Activated CD4-positive, CD25-positive, alpha-beta regulatory T cell treated with anti-CD3 and anti-CD28 coated beads, Interleukin-2, amount 50 U/mL, for 16 hours (primary cell): Measurements from ENCODE around the gene MYBPHL.
A peak's percentile ranks its signal among the peaks of the same experiment; 100 is the strongest.

Experiments
- DNase-seq: peaks from one replicate; pipeline ENCODE4 v3.0.0-alpha.2; 2020; ENCODE audit warnings: low read depth, low spot score

Gene MYBPHL

DNA sequence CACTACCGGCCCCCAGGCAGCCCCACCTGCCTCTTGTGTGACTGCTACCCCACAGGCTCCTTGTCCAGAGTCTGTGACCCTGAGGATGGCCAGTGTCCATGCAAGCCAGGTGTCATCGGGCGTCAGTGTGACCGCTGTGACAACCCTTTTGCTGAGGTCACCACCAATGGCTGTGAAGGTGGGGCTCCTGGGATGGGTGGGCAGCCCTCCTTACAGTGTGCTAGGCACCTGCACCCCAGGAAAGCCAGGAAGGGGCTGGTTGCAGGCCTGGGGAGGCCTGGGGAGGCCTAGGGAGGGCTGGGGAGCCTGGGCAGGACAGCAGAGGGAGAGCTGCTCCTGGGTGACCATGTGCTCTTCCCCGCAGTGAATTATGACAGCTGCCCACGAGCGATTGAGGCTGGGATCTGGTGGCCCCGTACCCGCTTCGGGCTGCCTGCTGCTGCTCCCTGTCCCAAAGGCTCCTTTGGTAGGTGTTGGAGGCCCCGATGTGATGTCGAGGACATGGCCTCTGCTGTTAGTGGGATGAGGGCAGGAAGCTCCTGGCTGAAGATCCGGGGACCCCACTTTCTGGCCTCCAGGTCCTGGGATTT, 41.0 kb downstream of the MYBPHL start:
- DNase-seq: no peak

GRCh38 chr1:109265016-109265415, 41.8 kb downstream of the MYBPHL start:
- DNase-seq: no peak

GRCh38 chr1:109264379-109264755, 42.4 kb downstream of the MYBPHL start:
- DNase-seq: no peak

DNA sequence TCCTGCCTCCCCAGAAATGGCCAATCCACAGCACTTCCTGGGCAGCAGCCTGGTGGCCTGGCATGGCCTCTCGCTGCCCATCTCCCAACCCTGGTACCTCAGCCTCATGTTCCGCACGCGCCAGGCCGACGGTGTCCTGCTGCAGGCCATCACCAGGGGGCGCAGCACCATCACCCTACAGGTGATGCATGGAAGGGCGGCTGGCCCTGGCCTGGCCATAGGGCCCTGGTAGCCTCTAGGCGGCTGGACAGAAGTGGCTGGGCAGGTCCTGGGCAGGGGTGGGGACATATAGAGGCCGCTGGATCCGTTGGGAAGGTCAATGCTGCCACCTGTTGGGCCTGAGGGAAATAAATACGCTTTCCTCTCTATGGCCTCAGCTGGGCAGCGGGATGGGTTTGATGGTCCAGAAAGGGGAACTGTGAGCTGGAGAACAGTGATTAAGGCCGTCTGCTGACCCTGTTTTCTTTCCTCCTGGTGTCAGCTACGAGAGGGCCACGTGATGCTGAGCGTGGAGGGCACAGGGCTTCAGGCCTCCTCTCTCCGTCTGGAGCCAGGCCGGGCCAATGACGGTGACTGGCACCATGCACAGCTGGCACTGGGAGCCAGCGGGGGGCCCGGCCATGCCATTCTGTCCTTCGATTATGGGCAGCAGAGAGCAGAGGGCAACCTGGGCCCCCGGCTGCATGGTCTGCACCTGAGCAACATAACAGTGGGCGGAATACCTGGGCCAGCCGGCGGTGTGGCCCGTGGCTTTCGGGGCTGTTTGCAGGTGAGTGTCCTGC, 43.0 kb downstream of the MYBPHL start:
- peak; percentile 54 for DNase-seq

GRCh38 chr1:109263234-109263596, 43.6 kb downstream of the MYBPHL start:
- no peak for DNase-seq

- DNase-seq: no peak
Measured at GRCh38 chr1:109262231-109263055, 44.4 kb downstream of the MYBPHL start.

DNA sequence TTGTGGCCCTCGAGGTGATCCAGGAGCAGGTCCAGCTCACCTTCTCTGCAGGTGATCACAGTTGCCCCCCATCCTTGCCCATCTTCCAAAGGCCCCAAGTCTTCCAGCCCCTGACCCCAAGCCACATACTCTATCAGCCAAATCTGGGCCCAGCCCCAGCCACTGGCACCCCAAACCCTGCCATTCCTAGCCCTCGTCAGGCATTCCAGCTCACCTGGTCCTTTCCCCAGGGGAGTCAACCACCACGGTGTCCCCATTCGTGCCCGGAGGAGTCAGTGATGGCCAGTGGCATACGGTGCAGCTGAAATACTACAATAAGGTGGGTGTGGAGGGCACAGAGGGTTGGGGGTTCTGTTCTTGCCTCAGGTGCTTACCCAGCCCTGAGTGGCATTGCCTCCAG, 45.2 kb downstream of the MYBPHL start:
- no peak for DNase-seq

- no peak for DNase-seq
Measured at GRCh38 chr1:109261006-109261405, 45.8 kb downstream of the MYBPHL start.

DNA sequence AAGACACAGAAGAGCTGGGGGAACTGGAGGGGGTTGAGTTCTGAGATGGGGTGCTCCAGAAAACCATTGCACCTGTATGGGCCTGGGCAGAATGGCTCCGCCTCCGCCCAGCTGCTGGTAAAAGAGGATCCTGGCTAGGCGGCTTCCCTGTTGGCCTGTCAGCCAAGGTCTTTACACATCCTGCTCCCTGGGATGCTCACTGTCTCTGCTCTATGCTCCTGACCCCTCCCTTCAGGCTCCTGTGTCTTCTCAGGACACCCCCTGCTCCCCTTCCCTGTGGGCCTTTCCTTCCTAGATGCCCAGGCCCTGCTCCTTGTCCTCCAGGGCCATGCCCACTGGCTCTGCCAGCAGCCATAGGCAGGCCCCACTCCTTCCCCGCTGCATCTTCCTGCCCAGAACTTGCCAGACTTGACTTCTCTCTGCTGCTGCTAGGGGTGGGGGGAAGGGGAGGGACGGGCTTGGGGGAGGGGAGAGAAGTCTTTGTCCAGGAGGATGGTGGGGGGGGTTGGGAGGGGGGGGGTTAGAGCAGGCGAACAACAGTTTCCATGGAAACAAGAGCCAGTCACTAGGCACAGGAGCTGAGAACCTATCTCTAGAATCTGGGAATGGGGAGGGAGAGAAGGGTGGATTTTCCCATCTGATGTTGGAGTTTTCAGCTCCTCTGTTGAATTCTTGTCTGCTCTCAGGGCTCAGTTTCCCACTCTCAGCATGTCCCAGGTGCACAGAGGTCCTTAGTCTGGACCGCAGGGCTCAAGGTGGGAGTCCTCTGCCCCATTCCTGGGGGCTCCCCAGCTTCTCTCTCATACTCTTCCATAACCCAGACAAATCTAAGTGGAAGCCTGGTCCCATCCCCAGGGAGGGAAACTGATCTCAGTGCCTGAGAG, 46.9 kb downstream of the MYBPHL start:
- DNase-seq: no peak

GRCh38 chr1:109258481-109259466, 48.0 kb downstream of the MYBPHL start:
- DNase-seq: no peak

DNA sequence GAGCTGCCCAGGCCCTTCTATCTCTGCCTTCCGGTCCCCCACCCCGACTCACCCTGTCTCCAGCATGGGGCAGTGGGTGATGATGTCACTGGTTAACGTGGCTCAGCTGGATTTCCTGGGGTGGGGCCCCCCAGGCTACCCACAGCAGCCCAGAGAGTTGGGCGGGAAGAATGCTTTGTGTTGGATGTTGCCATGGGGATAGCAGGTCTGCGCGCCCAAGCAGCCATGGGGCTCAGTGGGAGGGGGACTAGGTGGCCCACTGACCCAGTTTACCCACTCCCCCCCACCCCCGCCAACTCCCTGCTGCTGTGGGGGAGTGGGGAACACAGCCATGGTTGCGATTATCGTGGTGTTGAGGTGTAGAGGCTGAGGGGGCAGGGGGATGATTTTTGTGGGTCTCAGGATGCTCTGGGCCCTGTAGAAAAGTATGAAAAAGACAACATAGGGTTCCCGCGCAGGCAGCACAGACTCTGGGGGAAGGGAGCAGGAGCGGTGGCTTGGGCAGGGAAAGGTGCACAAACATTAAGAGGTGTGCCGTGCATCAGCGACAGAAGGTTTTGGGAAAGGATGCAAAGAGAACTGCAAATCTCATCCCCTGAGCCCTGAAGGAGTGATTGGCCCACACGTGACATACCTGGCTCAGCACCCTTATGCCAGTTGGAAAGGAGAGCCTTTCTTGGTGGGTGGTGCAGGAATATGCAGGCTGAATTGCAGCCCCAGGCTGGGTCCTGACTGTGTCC, 49.0 kb downstream of the MYBPHL start:
- DNase-seq: no peak

DNA sequence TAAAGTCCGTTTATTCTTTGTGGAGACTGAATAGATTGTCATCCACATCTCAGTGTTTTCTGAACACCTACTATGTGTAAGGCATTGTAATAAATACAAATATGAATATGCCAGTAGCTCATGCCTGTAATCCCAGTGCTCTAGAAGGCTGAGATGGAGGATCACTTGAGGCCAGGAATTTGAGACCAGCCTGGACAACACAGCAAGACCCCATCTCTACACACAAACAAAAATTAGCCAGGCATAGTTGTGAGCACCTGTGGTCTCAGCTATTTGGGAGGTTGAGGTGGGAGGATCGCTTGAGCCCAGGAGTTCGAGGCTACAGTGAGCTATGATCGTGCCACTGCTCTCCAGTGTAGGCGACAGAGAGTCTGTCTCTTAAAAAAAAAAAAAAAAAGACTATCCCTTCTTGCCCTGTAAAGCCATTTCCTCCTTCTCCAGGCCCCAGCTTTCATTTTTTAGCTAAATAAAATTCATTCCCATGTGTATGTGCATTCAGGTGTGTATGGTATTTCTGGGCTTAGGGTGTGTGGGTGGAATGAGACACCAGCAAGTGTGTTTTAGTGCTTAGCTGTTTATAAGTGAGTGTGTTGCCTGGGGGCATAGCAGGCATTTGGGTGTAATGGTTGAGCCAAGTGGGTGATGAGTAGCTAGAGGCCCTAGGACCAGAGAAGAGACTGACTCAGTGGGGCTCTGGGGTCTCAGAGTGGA, 49.7 kb downstream of the MYBPHL start:
- DNase-seq: no peak

DNA sequence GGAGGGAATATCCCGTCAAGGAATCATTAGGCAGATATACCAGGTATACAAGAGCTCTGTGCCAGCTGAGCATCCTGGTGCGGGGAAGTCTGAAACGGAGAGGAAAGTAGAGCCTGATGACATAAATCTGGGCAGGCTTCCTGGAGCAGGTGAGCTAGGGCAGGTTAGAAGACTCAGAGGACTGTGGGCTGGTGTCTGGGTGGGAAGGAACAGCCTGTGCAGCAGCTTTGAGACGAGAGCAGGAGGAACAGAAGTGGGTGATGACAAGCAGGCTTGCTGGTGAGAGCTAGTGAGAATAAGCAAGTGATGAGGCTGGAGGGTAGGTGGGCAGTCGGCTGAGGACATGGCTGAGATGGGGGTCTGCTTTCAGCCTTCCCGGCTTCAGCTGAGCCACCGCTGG, 50.7 kb downstream of the MYBPHL start:
- no peak for DNase-seq

GRCh38 chr1:109255678-109256077, 51.1 kb downstream of the MYBPHL start:
- no peak for DNase-seq

DNA sequence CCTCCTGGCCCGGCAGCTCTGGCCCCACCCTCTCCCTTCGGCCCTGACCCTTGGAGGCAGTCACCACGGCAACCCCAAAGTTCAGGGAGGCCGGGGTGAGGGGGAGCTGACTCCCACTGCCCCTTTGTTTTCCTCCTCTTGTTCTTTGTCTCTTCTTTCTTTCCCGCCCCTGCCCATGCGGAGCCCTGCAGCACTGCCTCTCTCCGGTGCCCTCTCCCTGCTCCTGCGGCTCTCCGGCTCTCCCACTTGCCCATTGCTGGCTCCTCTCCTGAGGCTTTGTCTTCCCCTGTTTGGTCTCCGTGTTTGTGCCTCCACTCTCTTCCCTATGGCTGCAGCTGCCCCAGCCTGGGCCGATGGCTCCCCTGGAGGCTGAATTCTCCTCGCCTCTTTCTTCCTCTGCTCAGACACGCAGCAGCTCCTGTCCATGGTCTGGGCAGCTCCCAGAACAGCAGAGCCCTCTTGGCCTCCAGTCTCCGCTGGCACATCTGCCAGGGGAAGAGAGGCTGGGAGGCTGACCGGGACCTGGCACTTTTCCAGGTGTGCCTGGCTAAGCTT, 51.6 kb downstream of the MYBPHL start:
- no peak for DNase-seq

- no peak for DNase-seq
Measured at GRCh38 chr1:109254621-109255096, 52.2 kb downstream of the MYBPHL start.

DNA sequence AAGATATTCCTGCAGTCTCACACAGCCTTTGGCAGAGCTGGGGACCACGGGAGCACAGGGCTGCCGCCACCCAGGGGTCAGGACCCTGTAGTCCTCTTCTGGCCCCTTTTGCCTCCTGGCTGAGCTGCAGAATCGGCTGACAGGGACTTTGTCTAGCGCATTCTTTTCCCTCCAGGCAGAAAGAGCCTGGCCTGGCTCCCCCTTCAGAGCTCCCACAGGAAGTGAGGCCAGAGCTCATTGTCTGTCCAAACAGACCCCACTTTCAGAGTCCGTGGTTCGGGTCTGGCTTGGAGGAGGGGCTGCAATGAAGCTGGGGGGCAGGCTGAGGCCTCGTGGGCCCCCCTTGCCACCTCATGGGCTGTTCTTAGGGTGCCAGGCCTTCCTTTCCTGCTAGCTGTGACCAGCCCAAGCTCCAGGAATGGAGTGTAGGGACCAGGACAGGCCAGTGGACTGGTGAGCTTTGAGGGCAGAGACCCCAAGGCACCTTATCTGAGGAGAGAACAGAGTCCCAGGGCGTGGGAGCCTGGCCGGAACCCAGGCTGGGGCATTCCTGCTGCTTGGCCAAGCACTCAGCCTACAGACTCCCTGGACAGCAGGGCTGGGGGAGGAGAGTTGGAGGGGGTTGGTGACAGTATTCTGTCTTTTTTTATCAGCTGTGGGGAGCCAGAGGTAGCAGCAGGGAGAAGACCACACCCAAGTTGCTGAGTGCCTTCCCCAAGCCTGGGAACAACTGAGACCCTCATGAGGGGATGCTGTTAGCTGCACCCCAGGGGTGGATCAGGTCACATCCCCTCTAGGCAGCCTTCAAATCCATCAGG, 52.8 kb downstream of the MYBPHL start:
- no peak for DNase-seq
